Lung microvascular endothelial cell (primary cell): ENCODE results near the gene OR2T35. TPM values are rescaled to one million over a fixed set of nuclear protein-coding genes. Genes with fewer than 3 reads are reported as not detected.
"Not testable (repeated sequence)": the region's sequence is repeated elsewhere in the genome, so short reads cannot be mapped to it uniquely, and the experiment has no call there.

ENCODE experiments used
- DNase-seq, 2 donors: peaks; one replicate each; pipeline versions ENCODE4 v3.0.0 to v3.0.0-alpha.2; 2010; ENCODE audit warnings: low read depth in 2 of 2
- total RNA-seq: library from RNA; depleted of rRNA; stranded (reverse); fragments of >200 nt; gene quantifications from 2 replicates; pipeline ENCODE4 v1.2.1, GENCODE V29; 2014

OR2T35 gene
- not detected in 2 replicates for total RNA-seq

GRCh38 chr1:248645178-248645577 is at the start of gene OR2T35:
OR2T35 (minus strand) TSS chr1:248645278; CDS start chr1:248639258, 6,020 bp downstream.
- not testable (repeated sequence) for DNase-seq

- DNase-seq = no peak
These were observed 46.6 kb upstream of the OR2T35 start for GRCh38 chr1:248691567-248692155.

- no peak for DNase-seq
These were observed 43.6 kb upstream of the OR2T35 start for GRCh38 chr1:248688527-248689298.

- no peak for DNase-seq
These were observed 41.7 kb upstream of the OR2T35 start for GRCh38 chr1:248686815-248687214.

- DNase-seq = no peak
These were observed 36.6 kb upstream of the OR2T35 start for GRCh38 chr1:248681651-248682050.

- no peak for DNase-seq
These were observed 24.9 kb upstream of the OR2T35 start for GRCh38 chr1:248670003-248670402.

- not testable (repeated sequence) for DNase-seq
These were observed 18.6 kb upstream of the OR2T35 start for GRCh38 chr1:248663453-248664328.

- DNase-seq = not testable (repeated sequence)
These were observed 11.7 kb upstream of the OR2T35 start for GRCh38 chr1:248656797-248657196.

GRCh38 chr1:248655354-248655753 is 10.3 kb upstream of the OR2T35 start, which contains the start of gene OR2T27:
OR2T27 (minus strand) TSS chr1:248655528; CDS start chr1:248650884, 4,644 bp downstream.
- not testable (repeated sequence) for DNase-seq

- not testable (repeated sequence) for DNase-seq
These were observed 3.9 kb upstream of the OR2T35 start for GRCh38 chr1:248648770-248649536.

- not testable (repeated sequence) for DNase-seq
These were observed 2.0 kb downstream of the OR2T35 start for GRCh38 chr1:248642971-248643651.

GRCh38 chr1:248641583-248641982 is 3.5 kb downstream of the OR2T35 start:
- not testable (repeated sequence) for DNase-seq

GRCh38 chr1:248640906-248641305 is 4.2 kb downstream of the OR2T35 start:
- DNase-seq = not testable (repeated sequence)

GRCh38 chr1:248639652-248640051 is 5.4 kb downstream of the OR2T35 start:
- not testable (repeated sequence) for DNase-seq

- DNase-seq = not testable (repeated sequence)
These were observed 8.5 kb downstream of the OR2T35 start for GRCh38 chr1:248636612-248637011.

GRCh38 chr1:248634991-248635390 is 10.1 kb downstream of the OR2T35 start, which contains the start of gene OR2T11:
OR2T11 (minus strand) TSS chr1:248635091; CDS start chr1:248627128, 7,963 bp downstream.
- not testable (repeated sequence) for DNase-seq

- DNase-seq = no peak
These were observed 13.6 kb downstream of the OR2T35 start for GRCh38 chr1:248631354-248632008.

GRCh38 chr1:248630551-248630950 is 14.5 kb downstream of the OR2T35 start:
- no peak for DNase-seq

- no peak for DNase-seq
These were observed 16.9 kb downstream of the OR2T35 start for GRCh38 chr1:248627971-248628844.
